Lung (tissue), 12 donors: Measurements from ENCODE around the gene PIAS4. TPM values are rescaled to one million over a fixed set of nuclear protein-coding genes. Genes with fewer than 3 reads are reported as not detected.
A peak's percentile ranks its signal among the peaks of the same experiment; 100 is the strongest.

Experiments used
- ATAC-seq: fragments of 200-7000 bp; cut with Tn5 transposase; one replicate; pipeline ENCODE4 v1.9.1; 2020; ENCODE audit warnings: moderate number of reproducible peaks; ENCODE audit not compliant: insufficient read depth, low FRiP score
- DNase-seq, 3 donors: peaks; one replicate each; pipeline ENCODE4 v3.0.0-alpha.2; 2013 to 2017
- H3K27ac ChIP-seq, 2 donors: one replicate each; pipeline ENCODE4 v1.5.1; 2013; ENCODE audit warnings: mild to moderate bottlenecking in 2 of 2, moderate library complexity in 2 of 2, control low read depth in 1 of 2, inconsistent platforms in 1 of 2, low read depth in 1 of 2, low read length in 1 of 2
- H3K27me3 ChIP-seq, 3 donors: one replicate each; pipeline ENCODE4 v1.5.1; 2013; ENCODE audit warnings: low read length in 2 of 3; ENCODE audit not compliant: control insufficient read depth in 3 of 3, insufficient read depth in 3 of 3
- H3K36me3 ChIP-seq, 4 donors: one replicate each; pipeline ENCODE4 v1.5.1; 2013; ENCODE audit warnings: low read length in 4 of 4, mild to moderate bottlenecking in 1 of 4, moderate library complexity in 1 of 4; ENCODE audit not compliant: control insufficient read depth in 4 of 4, insufficient read depth in 4 of 4
- H3K4me1 ChIP-seq, 5 donors: one replicate each; pipeline ENCODE4 v1.5.1; 2013; ENCODE audit warnings: low read length in 5 of 5, mild to moderate bottlenecking in 2 of 5, moderate library complexity in 1 of 5; ENCODE audit not compliant: control insufficient read depth in 5 of 5, insufficient read depth in 5 of 5
- H3K4me3 ChIP-seq: one replicate; pipeline ENCODE4 v1.5.1; 2013; ENCODE audit warnings: mild to moderate bottlenecking, control low read depth, moderate library complexity
- H3K9ac ChIP-seq, 2 donors: one replicate each; pipeline ENCODE4 v1.5.1; 2013; ENCODE audit warnings: low read length in 2 of 2, control low read depth in 1 of 2; ENCODE audit not compliant: insufficient read depth in 1 of 2
- H3K9me3 ChIP-seq, 4 donors: one replicate each; pipeline ENCODE4 v1.5.1; 2013; ENCODE audit warnings: low read length in 3 of 4, mild to moderate bottlenecking in 1 of 4, moderate library complexity in 1 of 4; ENCODE audit not compliant: control insufficient read depth in 4 of 4, insufficient read depth in 3 of 4
- CTCF ChIP-seq: IDR thresholded peaks from 2 replicates; pipeline ENCODE4 v1.5.1; 2012; ENCODE audit warnings: mild to moderate bottlenecking; ENCODE audit errors: control extremely low read depth, extremely low read depth
- WGBS, 2 donors: extraction: QIAGEN DNeasy Blood & Tissue Kit; methylation state at CpG; one replicate each; pipeline ENCODE4 v1.1.7; 2013; 5-methylcytosine and 5-hydroxymethylcytosine counted together
- polyA plus RNA-seq, 2 donors: library from polyadenylated mRNA; stranded (reverse); fragments of 200-250 nt; gene quantifications; one replicate each; pipeline ENCODE4 v1.2.1, GENCODE V29; 2013
- total RNA-seq, 2 donors: library from RNA; depleted of rRNA in 1 of 2; stranded (reverse); fragments of >200 nt in 1 of 2; gene quantifications; one replicate each; pipeline ENCODE4 v1.2.1, GENCODE V29; 2014 to 2021
- donor health status: control.
- donor health status: control.
- donor health status: Bipolar disorder and iron deficiency.
- donor health status: healthy.
- donor health status: DM: yes; HTN: yes; CAD: no.

The PIAS4 gene
- total and polyA plus RNA-seq, 4 donors: 9.9 to 46.2 (median 21.6) TPM

DNA sequence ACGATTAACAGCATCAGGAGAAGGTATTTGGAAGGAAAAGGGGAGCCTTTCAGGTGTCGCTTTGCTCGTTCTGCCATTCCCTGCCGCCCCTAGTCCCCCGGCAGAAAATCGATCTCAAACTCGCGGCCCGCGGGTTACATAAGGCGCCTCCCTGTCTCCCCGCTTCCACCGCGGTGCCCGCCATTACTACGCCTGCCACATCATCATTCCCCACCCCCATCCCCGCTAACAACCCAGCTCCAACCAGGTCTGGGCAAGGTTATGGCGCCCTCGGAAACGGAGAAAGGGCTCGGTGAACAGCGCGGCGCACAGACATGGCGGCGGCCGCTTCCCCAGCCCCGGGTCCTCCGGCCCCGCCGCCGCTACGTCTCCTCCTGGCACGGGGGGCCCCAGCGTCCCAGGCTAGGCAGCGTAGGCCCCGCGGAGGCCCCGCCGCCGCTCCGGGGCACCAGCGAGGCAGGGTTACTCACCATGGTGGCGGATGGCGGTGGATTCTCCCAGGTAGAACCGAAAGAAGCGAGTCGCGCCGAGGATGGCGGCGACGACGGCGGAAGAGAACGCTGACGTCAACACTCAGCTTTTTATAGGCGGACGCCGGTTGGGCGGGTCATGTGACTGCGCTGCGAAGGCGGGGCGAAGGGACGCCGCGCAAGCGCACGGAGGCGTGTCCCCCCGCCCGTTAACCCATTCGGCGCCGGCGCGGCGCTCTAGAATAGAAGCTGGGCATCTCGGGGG, 22.5 kb upstream of the PIAS4 start, which contains the start of gene EEF2:
EEF2 (minus strand) TSS at position 556 of the 735 bp plus-strand sequence; CDS start at position 473, 83 bp downstream.
- Histone ChIP-seq H3K27ac (peak within 1 kb of the TSS; percentile 92 to 97), H3K9ac (peak within 1 kb of the TSS; percentile 97 to 99), H3K9me3 (no peaks in the 10 kb centered on the region), H3K36me3 (peaks cover 22 to 45% (median 33%) of the 10 kb centered on the region in 4 donors), H3K4me1 (peaks cover 0 to 25% (median 13%) of the 10 kb centered on the region in 5 donors), H3K4me3 (peak within 1 kb of the TSS; percentile 98), H3K27me3 (peaks cover 0 to 2% (median 0%) of the 10 kb centered on the region in 3 donors)
- ATAC-seq (peak; percentile 49), DNase-seq (peak; percentile 93 to 97 (median 95))
- WGBS, 2 donors: 1% methylated on average over 64 to 80 of the region's 80 CpGs
- TF ChIP-seq CTCF: peak; percentile 9

GRCh38 chr19:3985643-3986259, 21.8 kb upstream of the PIAS4 start:
- Histone ChIP-seq H3K9me3 (no peaks in the 10 kb centered on the region), H3K36me3 (peaks cover 16 to 40% (median 29%) of the 10 kb centered on the region in 4 donors), H3K4me1 (peaks cover 0 to 25% (median 13%) of the 10 kb centered on the region in 5 donors), H3K27ac (peak overlapping the region; percentile 34 to 61), H3K9ac (no peak overlapping the region), H3K4me3 (no peak overlapping the region), H3K27me3 (peaks cover 0 to 2% (median 0%) of the 10 kb centered on the region in 3 donors)
- ATAC-seq (no peak), DNase-seq (no peak)
- no peak for TF ChIP-seq CTCF
- 4 to 5% methylated on average over 19 of the region's 19 CpGs for WGBS, 2 donors

DNA sequence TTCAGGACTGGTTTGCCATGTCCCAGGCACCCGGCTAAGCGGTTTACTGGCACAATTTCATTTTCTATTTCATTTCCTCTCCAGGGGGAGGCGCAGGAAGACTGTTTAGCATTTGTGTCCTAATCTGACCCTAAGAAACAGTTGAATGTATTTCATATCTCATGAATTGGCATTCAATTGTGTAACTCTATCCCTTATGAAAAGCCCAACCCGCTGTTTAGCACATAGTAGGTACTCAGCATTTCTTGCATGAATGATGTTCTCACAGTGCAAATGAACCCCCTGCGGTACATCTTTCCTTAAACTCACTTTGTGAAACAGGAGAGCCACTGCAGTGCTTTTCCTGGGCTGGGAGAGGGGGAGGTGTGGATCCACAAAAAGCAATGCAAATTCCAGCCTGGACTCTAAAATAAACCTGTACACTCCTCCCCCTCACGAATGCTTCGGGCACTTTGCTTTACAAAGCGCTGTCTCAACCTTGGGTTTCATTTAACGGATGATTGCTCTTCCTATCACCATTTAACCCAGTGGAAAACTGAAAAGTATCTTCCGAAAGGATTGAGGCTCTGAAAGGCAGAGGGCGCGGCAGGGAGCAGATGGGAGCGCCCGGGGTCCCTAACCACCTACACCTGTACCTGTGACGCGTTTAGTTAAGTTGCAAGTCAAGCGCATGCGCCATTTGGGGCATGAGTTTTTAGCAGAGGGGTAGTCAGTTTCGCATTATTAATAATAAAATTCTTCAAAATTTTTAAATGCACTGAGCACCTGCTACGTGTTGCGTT, 21.1 kb upstream of the PIAS4 start:
- ATAC-seq: no peak
- 3% methylated on average over 21 of the region's 21 CpGs for WGBS, 2 donors
- Histone ChIP-seq H3K9ac (no peak overlapping the region), H3K4me3 (no peak overlapping the region), H3K27ac (peak overlapping the region; percentile 37 to 60), H3K9me3 (no peaks in the 10 kb centered on the region), H3K4me1 (peaks cover 0 to 25% (median 13%) of the 10 kb centered on the region in 5 donors), H3K36me3 (peaks cover 10 to 35% (median 24%) of the 10 kb centered on the region in 4 donors), H3K27me3 (peaks cover 0 to 2% (median 0%) of the 10 kb centered on the region in 3 donors)
- TF ChIP-seq CTCF: peak; percentile 60
- peak; percentile 67 to 85 (median 85) for DNase-seq
